HEK293 (cell line): ENCODE measurements around the gene PLEKHG4B.

ENCODE experiments used
- CTCF ChIA-PET: fragments of 350-600 bp; formaldehyde crosslinking; extraction: SDS; loops from one replicate; lab custom pipeline; 2021; ENCODE audit warnings: antibody characterized with exemption; lab: Yijun Ruan, JAX
- POLR2A ChIA-PET: fragments of 300-600 bp; formaldehyde crosslinking; extraction: SDS; loops from one replicate; lab custom pipeline; 2020; ENCODE audit warnings: antibody characterized with exemption, inconsistent platforms; lab: Yijun Ruan, JAX
- H3K27ac ChIP-seq: fragments of 200-500 bp; sonication (Bioruptor generic); 2 replicates; pipeline ENCODE4 v1.5.1; 2014; ENCODE audit warnings: low read depth, low read length, control low read depth, inconsistent platforms; ENCODE audit errors: extremely low read depth
- H3K36me3 ChIP-seq, 2 experiments: fragments of 200-500 bp in 1 of 2; sonication (Bioruptor generic) in 1 of 2; 1 replicate in 1 of 2; 2 replicates in 1 of 2; pipeline ENCODE4 v1.5.1; 2014 to 2017; ENCODE audit warnings: inconsistent platforms in 2 of 2, low read length in 2 of 2; ENCODE audit not compliant: control insufficient read depth in 2 of 2, insufficient read depth in 1 of 2
- H3K4me1 ChIP-seq: fragments of 200-500 bp; sonication (Bioruptor generic); 2 replicates; pipeline ENCODE4 v1.5.1; 2014; ENCODE audit warnings: mild to moderate bottlenecking, low read length, inconsistent platforms; ENCODE audit not compliant: control insufficient read depth, insufficient read depth
- H3K4me3 ChIP-seq: 2 replicates; pipeline ENCODE4 v1.5.1; 2011; ENCODE audit warnings: low read depth, mild to moderate bottlenecking, control low read depth, low read length, moderate library complexity
- H3K9me3 ChIP-seq: fragments of 200-500 bp; sonication (Bioruptor generic); 2 replicates; pipeline ENCODE4 v1.5.1; 2014; ENCODE audit warnings: low read depth, low read length, inconsistent platforms; ENCODE audit not compliant: control insufficient read depth, insufficient read depth
- HOXA7 ChIP-seq: sonication (generic); formaldehyde crosslinking; IDR thresholded peaks from 2 replicates; pipeline ENCODE4 v1.8.1; 2022; ENCODE audit warnings: missing genetic modification reagents, borderline replicate concordance
- KLF7 ChIP-seq: fragments of 450-650 bp; formaldehyde crosslinking; IDR thresholded peaks from 2 replicates; pipeline ENCODE4 v1.5.1; 2016; ENCODE audit warnings: missing biosample characterization, missing genetic modification characterization, borderline replicate concordance
- MEIS1 ChIP-seq: sonication (generic); formaldehyde crosslinking; IDR thresholded peaks from 2 replicates; pipeline ENCODE4 v1.8.1; 2022; ENCODE audit warnings: missing genetic modification reagents, mild to moderate bottlenecking, borderline replicate concordance
- MYNN ChIP-seq: fragments of 450-650 bp; formaldehyde crosslinking; IDR thresholded peaks from 2 replicates; pipeline ENCODE4 v1.5.1; 2016; ENCODE audit warnings: missing biosample characterization, missing genetic modification characterization, borderline replicate concordance
- SCRT1 ChIP-seq: fragments of 450-650 bp; formaldehyde crosslinking; IDR thresholded peaks from 2 replicates; pipeline ENCODE4 v1.5.1; 2016; ENCODE audit warnings: missing biosample characterization, missing genetic modification characterization, borderline replicate concordance
- ZBTB21 ChIP-seq: fragments of 450-650 bp; formaldehyde crosslinking; IDR thresholded peaks from 2 replicates; pipeline ENCODE4 v1.5.1; 2017; ENCODE audit warnings: missing biosample characterization, missing genetic modification characterization
- ZBTB26 ChIP-seq: fragments of 450-650 bp; formaldehyde crosslinking; optimal IDR thresholded peaks from 2 replicates; pipeline ENCODE3; 2016; ENCODE audit warnings: missing biosample characterization, mild to moderate bottlenecking, missing genetic modification characterization
- ZNF132 ChIP-seq: fragments of 450-650 bp; formaldehyde crosslinking; IDR thresholded peaks from 2 replicates; pipeline ENCODE4 v1.5.1; 2017; ENCODE audit warnings: missing biosample characterization, missing genetic modification characterization, borderline replicate concordance
- ZNF138 ChIP-seq: fragments of 450-650 bp; formaldehyde crosslinking; IDR thresholded peaks from 2 replicates; pipeline ENCODE4 v1.5.1; 2016; ENCODE audit warnings: missing biosample characterization, missing genetic modification characterization, borderline replicate concordance
- ZNF155 ChIP-seq: fragments of 450-650 bp; formaldehyde crosslinking; IDR thresholded peaks from 2 replicates; pipeline ENCODE4 v1.5.1; 2016; ENCODE audit warnings: missing biosample characterization, missing genetic modification characterization
- ZNF16 ChIP-seq: fragments of 450-650 bp; formaldehyde crosslinking; IDR thresholded peaks from 2 replicates; pipeline ENCODE4 v1.5.1; 2016; ENCODE audit warnings: low read depth, missing biosample characterization, missing genetic modification characterization
- ZNF175 ChIP-seq: fragments of 450-650 bp; formaldehyde crosslinking; IDR thresholded peaks from 2 replicates; pipeline ENCODE4 v1.5.1; 2016; ENCODE audit warnings: missing biosample characterization, missing genetic modification characterization
- ZNF223 ChIP-seq: fragments of 450-650 bp; formaldehyde crosslinking; IDR thresholded peaks from 2 replicates; pipeline ENCODE4 v1.5.1; 2016; ENCODE audit warnings: missing biosample characterization, missing genetic modification characterization
- ZNF324 ChIP-seq: fragments of 450-650 bp; formaldehyde crosslinking; IDR thresholded peaks from 2 replicates; pipeline ENCODE4 v1.5.1; 2016; ENCODE audit warnings: missing biosample characterization, missing genetic modification characterization
- ZNF394 ChIP-seq: fragments of 450-650 bp; formaldehyde crosslinking; IDR thresholded peaks from 2 replicates; pipeline ENCODE4 v1.5.1; 2016; ENCODE audit warnings: missing biosample characterization, missing genetic modification characterization, mild to moderate bottlenecking, moderate library complexity, borderline replicate concordance
- ZNF398 ChIP-seq: fragments of 450-650 bp; formaldehyde crosslinking; IDR thresholded peaks from 2 replicates; pipeline ENCODE4 v1.5.1; 2017; ENCODE audit warnings: missing biosample characterization, missing genetic modification characterization
- ZNF510 ChIP-seq: fragments of 450-650 bp; formaldehyde crosslinking; IDR thresholded peaks from 2 replicates; pipeline ENCODE4 v1.5.1; 2018; ENCODE audit warnings: mild to moderate bottlenecking, missing genetic modification characterization, missing biosample characterization; ENCODE audit not compliant: insufficient replicate concordance
- ZNF513 ChIP-seq: fragments of 450-650 bp; IDR thresholded peaks from 2 replicates; pipeline ENCODE4 v1.5.1; 2018; ENCODE audit warnings: missing biosample characterization, missing genetic modification characterization
- ZNF521 ChIP-seq: fragments of 450-650 bp; formaldehyde crosslinking; IDR thresholded peaks from 2 replicates; pipeline ENCODE4 v1.5.1; 2017; ENCODE audit warnings: missing biosample characterization, mild to moderate bottlenecking, missing genetic modification characterization
- ZNF558 ChIP-seq: fragments of 450-650 bp; formaldehyde crosslinking; IDR thresholded peaks from 2 replicates; pipeline ENCODE4 v1.5.1; 2016; ENCODE audit warnings: missing biosample characterization, missing genetic modification characterization
- ZSCAN23 ChIP-seq: fragments of 450-650 bp; formaldehyde crosslinking; IDR thresholded peaks from 2 replicates; pipeline ENCODE4 v1.5.1; 2016; ENCODE audit warnings: missing biosample characterization, missing genetic modification characterization
- TF ChIP-seq, protein P1 (sequence below): fragments of 450-650 bp; formaldehyde crosslinking; IDR thresholded peaks from 2 replicates; pipeline ENCODE4 v1.5.1; 2016; ENCODE audit warnings: missing biosample characterization, missing genetic modification characterization
- TF ChIP-seq, protein P2 (sequence below): fragments of 450-650 bp; formaldehyde crosslinking; IDR thresholded peaks from 2 replicates; pipeline ENCODE4 v1.5.1; 2016; ENCODE audit warnings: missing biosample characterization, missing genetic modification characterization

Gene PLEKHG4B

GRCh38 chr5:111171-111570, 19.2 kb downstream of the PLEKHG4B start:
- peaks cover 7 to 8% of the 10 kb centered on the region in 2 experiments for H3K36me3 ChIP-seq
- no peak for TF ChIP-seq ZSCAN23 (tag by site-specific recombination)
- no peak for TF ChIP-seq ZNF16
- no peak for TF ChIP-seq ZNF394
- TF ChIP-seq, protein P1, sequence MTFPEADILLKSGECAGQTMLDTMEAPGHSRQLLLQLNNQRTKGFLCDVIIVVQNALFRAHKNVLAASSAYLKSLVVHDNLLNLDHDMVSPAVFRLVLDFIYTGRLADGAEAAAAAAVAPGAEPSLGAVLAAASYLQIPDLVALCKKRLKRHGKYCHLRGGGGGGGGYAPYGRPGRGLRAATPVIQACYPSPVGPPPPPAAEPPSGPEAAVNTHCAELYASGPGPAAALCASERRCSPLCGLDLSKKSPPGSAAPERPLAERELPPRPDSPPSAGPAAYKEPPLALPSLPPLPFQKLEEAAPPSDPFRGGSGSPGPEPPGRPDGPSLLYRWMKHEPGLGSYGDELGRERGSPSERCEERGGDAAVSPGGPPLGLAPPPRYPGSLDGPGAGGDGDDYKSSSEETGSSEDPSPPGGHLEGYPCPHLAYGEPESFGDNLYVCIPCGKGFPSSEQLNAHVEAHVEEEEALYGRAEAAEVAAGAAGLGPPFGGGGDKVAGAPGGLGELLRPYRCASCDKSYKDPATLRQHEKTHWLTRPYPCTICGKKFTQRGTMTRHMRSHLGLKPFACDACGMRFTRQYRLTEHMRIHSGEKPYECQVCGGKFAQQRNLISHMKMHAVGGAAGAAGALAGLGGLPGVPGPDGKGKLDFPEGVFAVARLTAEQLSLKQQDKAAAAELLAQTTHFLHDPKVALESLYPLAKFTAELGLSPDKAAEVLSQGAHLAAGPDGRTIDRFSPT (tag by site-specific recombination), result no peak
- TF ChIP-seq ZNF155 (tag by site-specific recombination), result no peak
- H3K27ac ChIP-seq, result no peak overlapping the region
- no peaks in the 10 kb centered on the region for H3K4me1 ChIP-seq
- ChIA-PET CTCF (no interaction called here), POLR2A (no interaction called here)
- no peak overlapping the region for H3K4me3 ChIP-seq
- no peaks in the 10 kb centered on the region for H3K9me3 ChIP-seq

DNA sequence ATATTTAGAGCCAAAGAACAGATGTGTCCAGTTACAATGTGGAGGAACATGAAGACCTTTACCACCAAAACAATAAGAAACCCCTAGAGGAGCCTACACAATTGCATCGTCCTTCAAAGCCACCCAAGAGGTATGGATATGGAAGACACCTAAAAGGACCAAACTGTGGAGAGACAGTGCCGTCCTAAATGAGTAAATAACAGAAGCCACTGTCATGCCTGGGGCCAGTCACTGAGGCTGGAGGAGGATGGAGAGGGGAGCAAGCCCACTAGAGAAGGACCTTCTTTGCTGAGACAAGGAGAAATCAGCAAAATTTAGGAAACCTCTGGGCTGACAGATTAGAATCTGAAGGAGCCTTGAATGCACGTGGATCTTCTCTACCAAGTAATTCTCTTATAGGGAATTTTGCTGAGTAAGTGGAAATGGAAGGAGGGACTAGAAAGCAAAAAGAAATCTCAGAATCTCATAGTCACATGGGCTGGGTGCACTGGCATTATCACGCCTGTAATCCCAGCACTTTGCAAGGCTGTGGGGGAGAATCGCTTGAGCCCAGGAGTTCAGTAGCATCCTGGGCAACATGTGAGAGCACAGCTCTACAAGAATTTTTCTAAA, 27.6 kb downstream of the PLEKHG4B start:
- POLR2A ChIA-PET, result no interaction called here
- no peak overlapping the region for H3K27ac ChIP-seq
- no peak overlapping the region for H3K4me3 ChIP-seq
- H3K4me1 ChIP-seq, result no peaks in the 10 kb centered on the region
- TF ChIP-seq ZNF132 (tag by site-specific recombination), result no peak
- TF ChIP-seq ZNF513 (tag by site-specific recombination), result no peak
- TF ChIP-seq ZBTB26, result no peak
- no peak for TF ChIP-seq MEIS1 (CRISPR knock-in tag)
- no peak for TF ChIP-seq ZNF324 (tag by site-specific recombination)
- TF ChIP-seq ZNF398, result no peak
- TF ChIP-seq HOXA7 (CRISPR knock-in tag), result no peak
- no peak for TF ChIP-seq SCRT1 (tag by site-specific recombination)
- TF ChIP-seq ZBTB21 (tag by site-specific recombination), result no peak
- TF ChIP-seq ZNF175 (tag by site-specific recombination), result no peak
- TF ChIP-seq KLF7 (tag by site-specific recombination), result no peak
- TF ChIP-seq ZNF223 (tag by site-specific recombination), result no peak
- TF ChIP-seq ZNF510, result no peak
- TF ChIP-seq ZNF558, result no peak
- TF ChIP-seq ZNF521 (tag by site-specific recombination), result no peak
- TF ChIP-seq, protein P2, sequence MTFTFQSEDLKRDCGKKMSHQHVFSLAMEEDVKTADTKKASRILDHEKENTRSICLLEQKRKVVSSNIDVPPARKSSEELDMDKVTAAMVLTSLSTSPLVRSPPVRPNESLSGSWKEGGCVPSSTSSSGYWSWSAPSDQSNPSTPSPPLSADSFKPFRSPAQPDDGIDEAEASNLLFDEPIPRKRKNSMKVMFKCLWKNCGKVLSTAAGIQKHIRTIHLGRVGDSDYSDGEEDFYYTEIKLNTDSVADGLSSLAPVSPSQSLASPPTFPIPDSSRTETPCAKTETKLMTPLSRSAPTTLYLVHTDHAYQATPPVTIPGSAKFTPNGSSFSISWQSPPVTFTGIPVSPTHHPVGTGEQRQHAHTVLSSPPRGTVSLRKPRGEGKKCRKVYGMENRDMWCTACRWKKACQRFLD (tag by site-specific recombination), result no peak
- TF ChIP-seq MYNN (tag by site-specific recombination), result no peak
- TF ChIP-seq ZNF138, result no peak
- CTCF ChIA-PET, result no interaction called here
- H3K36me3 ChIP-seq, result peaks cover 0 to 4% of the 10 kb centered on the region in 2 experiments; a peak in 2 of 3 replicates
- H3K9me3 ChIP-seq, result no peaks in the 10 kb centered on the region
